Measurements from ENCODE around the gene CLEC3B. TPM values are rescaled to one million over a fixed set of nuclear protein-coding genes. Genes with fewer than 3 reads are reported as not detected.

Gene CLEC3B
- total RNA-seq, 1 donor = 0.43 TPM

GRCh38 chr3:45010811-45011333 lies 15.2 kb upstream of the CLEC3B start:
- no peak for TF ChIP-seq CTCF (IDR thresholded peaks at IDR 0.05; ENCODE audit: insufficient read depth, low read depth, low read length)
- DNase-seq (ENCODE audit: low read depth) = peak; percentile 62
- H3K4me3 ChIP-seq (ENCODE audit: low read depth, low read length) = peak overlapping the region; percentile 7

GRCh38 chr3:45011756-45012508 lies 14.2 kb upstream of the CLEC3B start:
- peak; percentile 89 for DNase-seq (ENCODE audit: low read depth)
- no peak for TF ChIP-seq CTCF (IDR thresholded peaks at IDR 0.05; ENCODE audit: insufficient read depth, low read depth, low read length)
- H3K4me3 ChIP-seq (ENCODE audit: low read depth, low read length) = peak overlapping the region; percentile 24

GRCh38 chr3:45012577-45012976 lies 13.5 kb upstream of the CLEC3B start:
- no peak for DNase-seq (ENCODE audit: low read depth)
- no peak overlapping the region for H3K4me3 ChIP-seq (ENCODE audit: low read depth, low read length)
- no peak for TF ChIP-seq CTCF (IDR thresholded peaks at IDR 0.05; ENCODE audit: insufficient read depth, low read depth, low read length)

- no peak for TF ChIP-seq CTCF (IDR thresholded peaks at IDR 0.05; ENCODE audit: insufficient read depth, low read depth, low read length)
- H3K4me3 ChIP-seq (ENCODE audit: low read depth, low read length) = no peak overlapping the region
- no peak for DNase-seq (ENCODE audit: low read depth)
Observed at GRCh38 chr3:45016916-45017315, 9.2 kb upstream of the CLEC3B start.

GRCh38 chr3:45017821-45018220 lies 8.3 kb upstream of the CLEC3B start:
- no peak for DNase-seq (ENCODE audit: low read depth)
- no peak overlapping the region for H3K4me3 ChIP-seq (ENCODE audit: low read depth, low read length)
- TF ChIP-seq CTCF (IDR thresholded peaks at IDR 0.05; ENCODE audit: insufficient read depth, low read depth, low read length) = no peak

GRCh38 chr3:45020534-45020933 lies 5.6 kb upstream of the CLEC3B start:
- no peak overlapping the region for H3K4me3 ChIP-seq (ENCODE audit: low read depth, low read length)
- DNase-seq (ENCODE audit: low read depth) = no peak
- TF ChIP-seq CTCF (IDR thresholded peaks at IDR 0.05; ENCODE audit: insufficient read depth, low read depth, low read length) = no peak
